Right renal cortex interstitium (tissue), 3 donors: ENCODE results near the gene ZDHHC6. TPM values are rescaled to one million over a fixed set of nuclear protein-coding genes. Genes with fewer than 3 reads are reported as not detected.
"Not testable (repeated sequence)": the region's sequence is repeated elsewhere in the genome, so short reads cannot be mapped to it uniquely, and the experiment has no call there.

Experiments
- DNase-seq, 3 donors: peaks; one replicate each; pipeline ENCODE4 v3.0.0-alpha.2; 2013; ENCODE audit warnings: low read depth in 3 of 3, low spot score in 2 of 3
- polyA plus RNA-seq, 3 donors: library from polyadenylated mRNA; unstranded; fragments of 120-200 nt; gene quantifications; one replicate each; pipeline ENCODE4 v1.2.1, GENCODE V29; 2013; ENCODE audit not compliant: insufficient read length in 3 of 3

The ZDHHC6 gene
- polyA plus RNA-seq, 3 donors = 65.7 to 69.0 (median 66.4) TPM

- DNase-seq = no peak
Observed at GRCh38 chr10:112446055-112446854, 459 bp downstream of the ZDHHC6 start.

- no peak for DNase-seq
Observed at GRCh38 chr10:112442063-112442462, 4.7 kb downstream of the ZDHHC6 start.

DNA sequence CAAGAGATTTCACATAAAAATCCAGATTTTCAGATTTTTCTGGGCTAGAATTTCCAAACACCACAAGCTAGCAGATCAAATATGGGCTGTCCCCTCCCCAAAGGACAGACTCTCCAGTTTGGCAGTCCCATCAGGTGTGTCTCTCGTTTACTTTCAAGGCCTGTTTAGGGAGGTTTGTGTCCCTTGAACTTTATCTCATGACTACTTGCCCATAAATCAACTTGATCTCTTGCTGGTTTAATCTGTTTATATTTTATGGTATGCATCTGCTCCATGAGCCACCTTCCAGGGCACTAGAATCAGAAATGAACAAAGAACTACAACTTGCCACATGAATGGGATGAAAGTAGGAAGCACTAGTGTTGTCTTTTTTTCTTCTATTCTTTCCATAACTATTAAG lies 5.2 kb downstream of the ZDHHC6 start:
- DNase-seq = no peak

DNA sequence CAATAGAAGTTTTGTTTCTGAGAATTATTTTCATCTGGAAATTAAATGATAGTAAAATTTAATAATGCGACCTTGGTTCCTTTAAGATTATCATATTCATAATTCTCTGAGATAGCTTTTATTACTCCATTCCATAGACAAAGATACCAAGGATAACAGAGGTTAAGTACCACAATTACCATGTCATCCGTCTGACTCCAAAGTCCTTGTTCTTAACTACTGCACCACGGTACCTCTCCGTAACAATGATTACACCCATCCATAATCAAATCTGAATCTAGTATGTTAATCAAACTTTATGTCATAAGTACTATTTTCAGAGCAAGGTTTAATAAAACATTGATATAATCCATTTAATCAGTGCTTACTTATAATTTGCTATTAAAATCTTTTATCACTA lies 8.4 kb downstream of the ZDHHC6 start:
- no peak for DNase-seq

- DNase-seq = no peak
Observed at GRCh38 chr10:112434988-112435619, 11.6 kb downstream of the ZDHHC6 start.

DNA sequence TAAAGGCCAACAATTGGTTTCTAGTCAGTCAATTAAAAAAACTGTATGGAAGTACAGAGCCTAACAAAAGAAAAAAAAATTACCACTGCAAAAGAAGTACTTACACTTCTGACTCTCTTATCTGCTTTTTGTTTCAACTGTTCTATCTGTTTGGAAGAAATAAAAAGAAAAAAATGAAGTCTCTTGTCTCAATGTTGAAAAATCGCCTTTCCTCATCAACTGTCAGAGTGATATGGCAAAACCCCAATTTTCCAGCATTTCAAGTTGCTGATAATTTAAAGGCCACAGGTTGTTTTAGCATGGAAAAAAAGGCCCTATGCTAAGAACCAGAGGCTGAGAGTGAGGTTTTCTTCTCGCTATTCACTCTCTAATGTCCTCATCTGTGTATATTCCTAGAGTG lies 13.6 kb downstream of the ZDHHC6 start:
- no peak for DNase-seq

DNA sequence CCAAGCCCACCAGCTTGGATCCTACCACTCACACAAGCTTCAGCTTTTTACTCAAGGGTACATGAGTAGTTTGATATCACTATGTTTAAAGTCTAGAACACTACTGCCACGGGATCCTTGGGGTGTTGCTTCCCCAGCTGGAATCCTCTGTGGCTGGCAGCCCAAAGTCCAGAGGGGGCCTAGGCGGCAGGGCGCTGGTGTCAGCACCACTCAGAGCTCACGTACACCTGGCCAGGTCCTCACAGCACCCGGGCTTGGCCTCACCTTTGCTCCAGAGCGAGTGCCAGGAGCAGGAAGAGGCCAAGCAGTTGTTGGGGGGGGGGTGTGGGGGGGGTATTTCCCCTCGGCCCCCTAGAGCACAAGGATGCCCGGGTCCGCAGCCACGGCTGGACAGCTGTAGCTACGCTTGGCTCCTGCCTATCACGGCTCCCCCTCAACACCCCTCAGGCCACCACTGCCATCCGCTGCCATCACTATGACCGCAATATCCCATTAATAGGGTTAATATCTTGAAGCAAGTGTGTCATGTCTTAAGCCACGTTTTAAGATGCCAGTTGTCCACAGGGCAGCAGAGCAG lies 17.0 kb downstream of the ZDHHC6 start:
- DNase-seq = no peak

- DNase-seq = no peak
Observed at GRCh38 chr10:112429147-112429546, 17.6 kb downstream of the ZDHHC6 start.

DNA sequence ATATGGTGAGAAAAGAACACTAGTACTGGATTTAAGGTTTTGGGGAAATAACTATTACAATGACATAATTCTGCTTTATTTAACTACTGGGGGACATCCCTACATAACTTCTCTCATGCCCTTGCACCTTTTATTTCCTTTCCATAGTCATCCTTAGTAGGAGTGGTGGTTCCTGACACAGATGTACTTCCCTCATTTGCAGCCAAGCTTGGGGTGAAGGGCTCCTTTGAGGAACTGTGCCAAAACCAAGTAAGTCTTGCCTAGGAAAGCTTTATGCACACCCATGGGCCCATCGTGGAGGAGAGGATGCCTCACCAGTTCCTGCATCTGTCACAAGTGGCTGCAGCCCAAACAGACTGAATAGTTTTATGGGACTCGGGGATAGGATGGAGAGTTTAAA lies 20.6 kb downstream of the ZDHHC6 start:
- no peak for DNase-seq

DNA sequence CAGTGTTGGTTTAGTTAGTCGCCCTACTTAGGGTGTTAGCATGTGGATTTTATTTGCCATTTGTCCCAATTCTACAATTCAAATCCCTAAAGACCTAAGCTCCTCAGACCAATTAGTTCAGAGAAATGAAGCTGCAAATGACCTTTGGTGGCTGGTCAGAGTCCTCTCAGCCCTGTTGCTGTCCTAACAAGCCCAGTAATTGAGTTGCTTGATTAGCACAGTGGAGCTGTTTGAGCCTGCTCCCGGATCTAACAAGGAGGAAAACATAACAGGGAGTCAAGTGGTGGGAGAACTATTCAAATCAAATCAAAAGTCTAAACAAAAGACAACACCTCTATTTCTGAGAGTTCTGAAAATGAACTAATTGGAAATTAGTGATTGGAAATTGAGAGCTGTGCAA lies 22.1 kb downstream of the ZDHHC6 start:
- no peak for DNase-seq

DNA sequence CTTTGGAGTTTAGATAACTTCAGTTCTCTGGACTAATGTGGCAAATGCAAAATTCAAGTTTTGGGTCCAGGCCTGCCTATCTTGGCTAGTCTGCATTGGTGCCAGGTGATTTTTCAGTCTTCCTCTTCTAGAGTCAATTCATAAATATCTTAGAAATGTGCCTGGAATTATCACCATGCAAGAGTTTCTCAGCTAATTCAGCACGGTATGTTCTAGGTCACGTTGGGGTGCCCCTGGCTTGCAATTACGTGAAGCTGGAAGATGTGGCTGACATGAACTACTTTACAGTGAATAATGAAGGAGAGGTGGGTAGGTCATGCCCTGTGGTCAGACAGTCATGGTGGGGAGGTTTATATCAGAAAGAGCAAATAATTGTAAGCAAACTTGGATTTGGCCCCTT lies 25.0 kb downstream of the ZDHHC6 start:
- DNase-seq = no peak

- DNase-seq = no peak
Observed at GRCh38 chr10:112412696-112413095, 34.0 kb downstream of the ZDHHC6 start.

DNA sequence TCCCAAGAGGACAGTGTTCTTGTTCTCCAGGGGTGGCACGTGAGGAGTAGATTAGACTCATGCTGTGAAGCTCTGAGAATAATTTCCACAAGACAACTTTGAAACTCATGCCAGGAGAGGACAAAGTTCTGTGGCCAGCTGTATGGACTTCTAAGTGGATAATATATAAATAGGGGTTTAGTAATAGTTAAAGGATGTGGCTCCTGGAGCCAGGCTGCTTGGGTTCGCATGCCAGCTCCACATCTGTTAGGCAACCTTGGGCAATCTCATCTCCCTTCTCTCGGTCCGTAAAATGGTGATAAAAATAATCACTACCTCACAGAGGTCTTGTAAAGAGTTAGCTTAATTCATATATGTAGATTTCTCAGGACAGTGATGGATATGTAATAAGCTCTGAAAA lies 37.0 kb downstream of the ZDHHC6 start:
- DNase-seq = no peak

DNA sequence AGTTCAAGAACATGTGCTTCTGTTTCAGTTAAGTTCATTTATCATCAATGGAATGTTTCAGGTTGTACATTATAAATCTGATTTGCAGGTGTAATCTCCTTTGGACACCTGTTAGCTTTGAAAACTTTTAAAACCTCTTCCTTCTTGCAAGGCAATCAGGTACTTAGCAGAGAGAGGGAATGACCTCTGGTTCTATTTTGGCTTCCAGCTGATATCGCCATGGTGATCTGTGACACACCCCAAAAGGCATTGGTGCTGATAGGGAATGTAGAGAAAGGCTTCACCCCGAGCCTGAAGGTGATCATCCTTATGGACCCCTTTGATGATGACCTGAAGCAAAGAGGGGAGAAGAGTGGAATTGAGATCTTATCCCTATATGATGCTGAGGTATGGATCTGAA lies 37.4 kb downstream of the ZDHHC6 start:
- no peak for DNase-seq

DNA sequence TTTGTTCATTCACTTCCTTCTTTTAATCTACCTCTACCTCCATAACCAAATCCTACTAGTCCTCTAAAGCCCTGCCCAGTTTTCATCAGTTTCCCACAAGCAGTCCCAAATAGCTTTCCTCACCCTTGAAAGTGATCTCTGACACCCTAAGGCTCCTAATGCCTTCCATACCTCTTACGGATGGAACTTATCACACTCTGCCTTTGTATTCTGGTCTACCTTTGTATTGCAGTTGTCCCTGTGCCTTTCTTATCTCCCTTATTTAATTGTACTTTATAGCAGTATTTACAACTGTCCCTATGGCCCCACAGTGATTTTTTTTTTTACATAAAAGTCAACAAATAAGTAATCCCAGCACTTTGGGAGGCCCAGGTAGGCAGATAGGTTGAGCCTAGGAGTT lies 39.0 kb downstream of the ZDHHC6 start:
- no peak for DNase-seq

- DNase-seq = not testable (repeated sequence)
Observed at GRCh38 chr10:112406806-112407205, 39.9 kb downstream of the ZDHHC6 start.

GRCh38 chr10:112404617-112405016 lies 42.1 kb downstream of the ZDHHC6 start:
- no peak for DNase-seq

DNA sequence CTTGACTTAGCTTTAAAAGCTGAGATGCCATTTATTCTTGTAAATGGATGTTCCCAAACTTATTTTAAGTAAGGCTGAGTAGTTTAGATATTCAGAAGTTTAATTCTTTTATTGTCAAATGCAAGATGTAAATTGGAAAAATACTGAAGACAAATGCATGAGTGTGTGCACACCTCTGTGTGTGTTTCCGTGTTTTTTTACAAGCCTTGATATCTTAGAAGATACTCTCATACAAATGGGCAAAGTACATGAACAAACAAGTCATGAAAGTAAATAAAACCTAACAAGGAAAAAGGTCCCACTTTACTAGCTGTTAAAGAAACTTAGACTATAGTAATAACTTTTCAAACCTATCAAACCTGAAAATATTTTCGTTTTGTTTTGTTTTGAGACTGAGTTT lies 43.8 kb downstream of the ZDHHC6 start:
- DNase-seq = no peak

GRCh38 chr10:112397592-112397991 lies 49.1 kb downstream of the ZDHHC6 start:
- no peak for DNase-seq

DNA sequence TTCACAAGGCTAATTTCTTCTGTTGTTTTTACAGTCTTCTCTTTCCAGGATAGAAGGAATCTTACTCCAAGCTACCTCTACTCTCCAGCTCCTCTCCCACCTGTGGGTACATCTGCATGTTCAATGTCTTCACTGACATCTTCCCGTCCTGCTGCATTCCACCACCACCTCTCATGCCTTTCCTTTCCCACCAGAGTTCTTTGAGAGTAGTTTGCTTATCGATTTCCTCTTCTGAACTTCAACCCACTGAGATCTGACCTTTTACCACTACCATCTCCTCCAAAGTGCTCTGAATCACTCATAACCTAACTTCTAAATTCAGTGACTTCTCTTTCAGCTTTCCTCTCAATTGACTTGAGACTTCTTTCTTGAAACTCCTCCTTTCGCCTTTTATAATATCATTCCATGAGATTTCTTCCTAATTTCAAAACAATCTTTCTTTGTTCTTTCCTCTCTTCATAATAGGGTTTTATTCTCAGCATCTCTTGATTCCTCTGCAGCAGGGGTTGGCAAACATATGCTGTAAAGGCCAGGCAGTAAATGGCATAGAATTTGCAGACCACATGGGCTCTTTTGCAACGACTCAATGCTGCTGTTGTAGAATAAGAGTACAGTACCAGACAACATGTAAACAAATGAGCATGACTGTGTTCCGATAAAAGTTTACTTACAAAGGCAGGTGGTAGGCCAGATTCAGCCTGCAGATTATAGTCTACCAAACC lies 50.7 kb downstream of the ZDHHC6 start:
- DNase-seq = no peak

DNA sequence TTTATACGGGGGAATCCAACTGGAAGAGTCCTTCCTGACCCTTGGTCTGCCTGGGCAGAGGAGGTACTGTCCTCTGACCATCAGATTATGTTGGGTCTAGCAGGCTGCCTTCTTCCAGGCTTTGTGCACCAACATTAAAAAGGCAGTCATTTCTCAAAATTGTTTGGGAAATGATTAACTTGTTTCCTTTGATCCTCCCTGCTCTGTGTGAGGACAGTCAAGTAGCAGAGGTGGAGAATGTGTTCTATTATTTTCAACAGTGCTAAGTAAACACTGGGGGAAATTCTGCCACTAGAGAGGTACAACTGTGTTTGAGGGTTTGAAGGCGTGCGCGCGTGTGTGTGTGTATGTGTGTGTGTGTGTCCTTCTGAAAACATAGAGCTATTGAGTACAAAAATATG lies 52.2 kb downstream of the ZDHHC6 start:
- no peak for DNase-seq
